Right atrium auricular region (tissue), 2 donors: ENCODE results near the gene STUM. TPM values are rescaled to one million over a fixed set of nuclear protein-coding genes. Genes with fewer than 3 reads are reported as not detected.

ENCODE experiments used
- DNase-seq: peaks from one replicate; pipeline ENCODE4 v3.0.0-alpha.2; 2019; ENCODE audit warnings: low spot score
- H3K27ac ChIP-seq, 2 donors: fragments of 200-600 bp; sonication (generic); 1 replicate in 1 of 2; 2 replicates in 1 of 2; pipeline ENCODE4 v1.5.1; 2016 to 2019
- H3K27me3 ChIP-seq, 2 donors: fragments of 200-600 bp; sonication (generic); one replicate each; pipeline versions ENCODE4 v1.5.1 to v1.6.0; 2017 to 2019
- H3K36me3 ChIP-seq: fragments of 200-600 bp; sonication (generic); one replicate; pipeline ENCODE4 v1.5.1; 2016
- H3K4me1 ChIP-seq, 2 donors: fragments of 200-600 bp; sonication (generic); one replicate each; pipeline versions ENCODE4 v1.5.1 to v1.6.0; 2017 to 2019
- H3K4me3 ChIP-seq, 2 donors: fragments of 200-600 bp; sonication (generic); 1 replicate in 1 of 2; 2 replicates in 1 of 2; pipeline ENCODE4 v1.5.1; 2017 to 2019; ENCODE audit warnings: mild to moderate bottlenecking in 1 of 2, moderate library complexity in 1 of 2
- H3K9me3 ChIP-seq, 2 donors: fragments of 200-600 bp; sonication (generic); one replicate each; pipeline ENCODE4 v1.5.1; 2019
- CTCF ChIP-seq, 2 donors: fragments of 200-600 bp; sonication (generic); IDR thresholded peaks; one replicate each; pipeline ENCODE4 v1.5.1; 2019; ENCODE audit warnings: antibody characterized with exemption in 2 of 2
- total RNA-seq, 2 donors: library from RNA; depleted of rRNA; stranded (reverse); fragments of >200 nt; gene quantifications; one replicate each; pipeline ENCODE4 v1.1.0, GENCODE V29; 2016

The STUM gene
- total RNA-seq, 2 donors from 2014 or later: 0.43 to 0.70 TPM

DNA sequence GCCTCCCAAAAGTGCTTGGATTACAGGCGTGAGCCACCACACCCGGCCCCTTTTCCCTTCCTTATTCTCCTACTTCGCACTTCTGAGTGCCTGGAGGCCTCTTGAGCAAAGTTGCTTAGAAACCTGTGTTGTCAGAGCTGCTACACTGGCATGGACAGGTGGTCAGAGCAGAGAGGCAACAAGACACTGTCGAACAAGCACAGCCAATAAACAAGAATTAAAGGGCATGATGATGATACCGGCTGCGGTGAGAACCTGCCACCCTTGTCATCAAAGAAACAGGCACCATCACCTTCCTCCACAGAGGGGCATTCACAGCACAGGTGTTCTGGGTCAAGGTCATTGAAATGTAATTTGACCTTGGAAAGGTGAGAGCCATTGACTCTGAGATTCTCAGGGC, 23.3 kb downstream of the STUM start:
- TF ChIP-seq CTCF (IDR thresholded peaks at IDR 0.05): no peak
- DNase-seq: no peak
- no peaks in the 10 kb centered on the region for H3K36me3 ChIP-seq
- H3K4me1 ChIP-seq: peaks cover 0 to 26% of the 10 kb centered on the region in 2 donors
- H3K27me3 ChIP-seq: no peaks in the 10 kb centered on the region
- no peak overlapping the region for H3K4me3 ChIP-seq
- no peak overlapping the region for H3K27ac ChIP-seq
- no peaks in the 10 kb centered on the region for H3K9me3 ChIP-seq

DNA sequence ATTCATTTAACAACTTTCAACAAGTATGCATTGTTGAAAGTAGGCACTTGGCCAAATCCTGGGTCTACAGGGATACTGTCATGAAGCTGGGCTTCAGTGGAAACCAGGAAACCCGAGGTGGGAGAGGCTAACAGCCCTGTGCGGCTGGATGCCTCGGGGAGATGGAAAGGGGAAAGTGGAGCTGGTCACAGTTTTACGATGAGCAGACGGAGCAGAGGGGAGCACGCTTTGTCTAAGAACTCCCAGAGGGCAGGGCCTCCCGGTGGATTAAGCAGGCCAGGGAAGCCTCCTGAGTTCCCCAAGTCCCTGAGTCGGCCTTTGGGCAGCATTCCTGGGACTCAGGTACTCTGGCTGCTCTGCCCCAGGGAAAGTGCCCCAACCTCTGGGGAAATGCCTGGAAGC, 23.8 kb downstream of the STUM start:
- H3K9me3 ChIP-seq: no peaks in the 10 kb centered on the region
- H3K27me3 ChIP-seq: no peaks in the 10 kb centered on the region
- TF ChIP-seq CTCF (IDR thresholded peaks at IDR 0.05): no peak
- H3K4me3 ChIP-seq: no peak overlapping the region
- H3K4me1 ChIP-seq: peaks cover 0 to 26% of the 10 kb centered on the region in 2 donors
- DNase-seq: no peak
- H3K36me3 ChIP-seq: no peaks in the 10 kb centered on the region
- no peak overlapping the region for H3K27ac ChIP-seq

DNA sequence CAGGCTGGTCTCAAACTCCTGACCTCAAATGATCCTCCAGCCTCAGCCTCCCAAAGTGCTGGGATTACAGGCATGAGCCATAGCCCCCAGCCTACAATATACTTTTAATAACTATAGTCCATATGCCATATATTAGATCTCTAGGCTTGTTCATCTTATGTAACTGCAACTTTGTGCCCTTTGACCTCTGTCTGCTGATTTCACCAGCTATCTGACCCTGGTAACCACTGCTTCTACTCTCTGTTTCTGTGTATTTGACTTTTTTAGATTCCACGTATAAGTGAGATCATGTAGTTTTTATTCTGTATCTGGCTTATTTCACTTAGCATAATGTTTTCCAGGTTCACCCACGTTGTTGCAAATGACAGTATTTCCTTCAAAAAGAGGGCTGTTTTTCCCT, 25.5 kb downstream of the STUM start:
- no peak for TF ChIP-seq CTCF (IDR thresholded peaks at IDR 0.05)
- Histone ChIP-seq H3K27me3 (no peaks in the 10 kb centered on the region), H3K4me1 (peaks cover 0 to 13% of the 10 kb centered on the region in 2 donors), H3K4me3 (no peak overlapping the region), H3K9me3 (no peaks in the 10 kb centered on the region), H3K36me3 (no peaks in the 10 kb centered on the region), H3K27ac (no peak overlapping the region)
- DNase-seq: no peak

DNA sequence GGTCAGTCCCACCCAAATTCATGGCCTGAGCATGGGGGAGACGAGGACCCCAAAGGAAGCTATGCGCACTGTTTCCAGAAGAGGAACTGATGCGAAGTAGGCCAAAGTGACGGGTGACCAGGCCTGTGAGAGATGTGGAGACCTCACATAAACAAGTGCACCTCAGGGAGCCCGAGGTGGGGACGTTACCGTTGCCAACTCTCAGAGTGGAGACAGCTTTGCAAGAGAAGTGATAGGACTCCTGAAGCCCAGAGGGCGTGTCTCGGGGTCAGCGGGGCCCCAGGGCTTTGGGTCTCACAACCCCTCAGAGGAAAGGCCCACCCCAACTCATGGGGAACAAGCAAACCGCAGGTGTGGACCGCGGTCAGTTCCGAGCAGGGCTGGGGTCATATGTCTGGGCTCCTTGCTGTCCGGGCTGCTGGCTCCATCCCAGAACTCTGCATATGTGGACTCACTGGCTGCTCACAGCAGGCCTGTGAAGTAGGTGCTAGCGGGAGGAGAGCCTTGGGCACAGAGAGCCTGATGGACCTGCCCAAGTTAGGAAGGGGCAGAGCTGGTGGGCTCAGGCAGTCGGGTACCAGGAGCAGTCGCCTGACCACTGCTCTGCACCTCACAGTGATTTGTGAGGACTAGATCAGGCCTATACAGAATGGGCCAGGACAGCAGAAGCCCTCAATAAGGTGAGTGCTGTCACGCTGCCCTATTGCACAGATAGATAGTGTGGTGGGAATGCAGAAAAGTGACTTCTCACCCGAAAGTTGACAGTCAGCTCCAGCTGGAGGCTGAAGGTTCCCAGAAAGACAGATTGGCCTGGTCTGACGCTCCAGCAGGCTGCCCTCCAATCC, 26.2 kb downstream of the STUM start:
- no peaks in the 10 kb centered on the region for H3K9me3 ChIP-seq
- TF ChIP-seq CTCF (IDR thresholded peaks at IDR 0.05): no peak
- H3K27me3 ChIP-seq: no peaks in the 10 kb centered on the region
- no peak overlapping the region for H3K4me3 ChIP-seq
- no peaks in the 10 kb centered on the region for H3K36me3 ChIP-seq
- no peak overlapping the region for H3K27ac ChIP-seq
- peaks cover 0 to 17% of the 10 kb centered on the region in 2 donors for H3K4me1 ChIP-seq
- DNase-seq: no peak

DNA sequence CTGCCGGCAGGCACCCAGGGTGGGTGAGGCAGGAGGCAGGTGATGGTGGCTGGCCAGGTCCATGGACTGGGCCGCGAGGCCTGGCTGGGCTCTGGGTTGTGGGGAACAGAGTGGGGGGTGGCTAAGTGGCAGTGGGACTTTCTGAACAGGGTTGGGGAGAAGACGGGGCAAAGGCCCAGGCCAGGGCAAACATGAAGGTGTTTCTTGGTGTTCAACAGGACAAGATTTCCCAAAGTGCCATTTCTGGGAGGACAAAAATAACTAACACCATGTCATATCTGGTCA, 26.8 kb downstream of the STUM start:
- Histone ChIP-seq H3K4me3 (no peak overlapping the region), H3K4me1 (peaks cover 0 to 17% of the 10 kb centered on the region in 2 donors), H3K9me3 (no peaks in the 10 kb centered on the region), H3K27ac (peak overlapping the region in 1 of 2 donors; percentile 19), H3K27me3 (no peaks in the 10 kb centered on the region), H3K36me3 (no peaks in the 10 kb centered on the region)
- DNase-seq: no peak
- TF ChIP-seq CTCF (IDR thresholded peaks at IDR 0.05): no peak
